IPS-20b (cell line): ENCODE data around the gene SLC9A6.

Experiments used
- H3K27ac ChIP-seq: one replicate; pipeline ENCODE4 v1.5.1; 2013; ENCODE audit warnings: low read length
- H3K27me3 ChIP-seq: 2 replicates; pipeline ENCODE4 v1.6.1; 2013; ENCODE audit warnings: mild to moderate bottlenecking, low read length, inconsistent platforms; ENCODE audit not compliant: insufficient read depth
- H3K36me3 ChIP-seq: 2 replicates; pipeline ENCODE4 v1.6.1; 2013; ENCODE audit warnings: low read depth, mild to moderate bottlenecking, inconsistent platforms, low read length, moderate library complexity; ENCODE audit not compliant: insufficient read depth
- H3K4me1 ChIP-seq: 2 replicates; pipeline ENCODE4 v1.6.1; 2013; ENCODE audit warnings: mild to moderate bottlenecking, control low read depth, inconsistent platforms, low read length, moderate library complexity; ENCODE audit not compliant: insufficient read depth
- H3K4me3 ChIP-seq: 2 replicates; pipeline ENCODE4 v1.5.1; 2013; ENCODE audit warnings: mild to moderate bottlenecking, low read length, inconsistent platforms
- H3K9ac ChIP-seq: 2 replicates; pipeline ENCODE4 v1.6.1; 2013; ENCODE audit warnings: low read depth, mild to moderate bottlenecking, inconsistent platforms, low read length, moderate library complexity
- H3K9me3 ChIP-seq: 2 replicates; pipeline ENCODE4 v1.6.1; 2013; ENCODE audit warnings: mild to moderate bottlenecking, low read depth, low read length, inconsistent platforms; ENCODE audit not compliant: insufficient read depth

SLC9A6 gene

GRCh38 chrX:135984256-135984655 is 979 bp upstream of the SLC9A6 start:
- Histone ChIP-seq H3K9me3 (no peaks in the 10 kb centered on the region), H3K4me3 (peak overlapping the region; percentile 83)

GRCh38 chrX:135984791-135985156 is 461 bp upstream of the SLC9A6 start:
- H3K27me3 ChIP-seq = no peaks in the 10 kb centered on the region
- H3K27ac ChIP-seq = peak overlapping the region; percentile 12

More at GRCh38 chrX:135984256-135984655, 979 bp upstream of the SLC9A6 start:
- Histone ChIP-seq H3K36me3 (no peaks in the 10 kb centered on the region), H3K9ac (peak overlapping the region; percentile 78; the same call in 1 of the 2 replicates), H3K27me3 (no peaks in the 10 kb centered on the region), H3K27ac (peak overlapping the region; percentile 12), H3K4me1 (peaks cover 3% of the 10 kb centered on the region; the same call in 1 of the 2 replicates)

GRCh38 chrX:135985973-135986310 is 707 bp downstream of the SLC9A6 start:
- Histone ChIP-seq H3K27me3 (no peaks in the 10 kb centered on the region), H3K4me3 (peak overlapping the region; percentile 83), H3K36me3 (no peaks in the 10 kb centered on the region), H3K27ac (no peak overlapping the region), H3K4me1 (peaks cover 3% of the 10 kb centered on the region; the same call in 1 of the 2 replicates), H3K9me3 (no peaks in the 10 kb centered on the region), H3K9ac (peak overlapping the region; percentile 79; the same call in 1 of the 2 replicates)

More at GRCh38 chrX:135984791-135985156, 461 bp upstream of the SLC9A6 start:
- Histone ChIP-seq H3K4me1 (peaks cover 3% of the 10 kb centered on the region; the same call in 1 of the 2 replicates), H3K9me3 (no peaks in the 10 kb centered on the region), H3K36me3 (no peaks in the 10 kb centered on the region), H3K9ac (peak overlapping the region; percentile 78; the same call in 1 of the 2 replicates), H3K4me3 (peak overlapping the region; percentile 83)

- Histone ChIP-seq H3K27me3 (no peaks in the 10 kb centered on the region), H3K27ac (no peak overlapping the region), H3K4me3 (no peak overlapping the region), H3K36me3 (no peaks in the 10 kb centered on the region), H3K9ac (no peak overlapping the region), H3K4me1 (peaks cover 3% of the 10 kb centered on the region; the same call in 1 of the 2 replicates), H3K9me3 (no peaks in the 10 kb centered on the region)
Measured at GRCh38 chrX:135988245-135988644, 3.0 kb downstream of the SLC9A6 start.

- Histone ChIP-seq H3K9me3 (no peaks in the 10 kb centered on the region), H3K4me3 (no peak overlapping the region), H3K36me3 (peaks cover 25% of the 10 kb centered on the region; the same call in 1 of the 2 replicates), H3K27ac (no peak overlapping the region), H3K27me3 (no peaks in the 10 kb centered on the region), H3K4me1 (no peaks in the 10 kb centered on the region), H3K9ac (no peak overlapping the region)
Measured at GRCh38 chrX:136015016-136015415, 29.8 kb downstream of the SLC9A6 start.

GRCh38 chrX:136016881-136017280 is 31.6 kb downstream of the SLC9A6 start:
- H3K27me3 ChIP-seq = no peaks in the 10 kb centered on the region
- H3K4me3 ChIP-seq = no peak overlapping the region
- no peak overlapping the region for H3K27ac ChIP-seq
- no peaks in the 10 kb centered on the region for H3K9me3 ChIP-seq
- no peak overlapping the region for H3K9ac ChIP-seq
- no peaks in the 10 kb centered on the region for H3K4me1 ChIP-seq
- H3K36me3 ChIP-seq = peaks cover 25% of the 10 kb centered on the region; the same call in 1 of the 2 replicates

- Histone ChIP-seq H3K36me3 (peaks cover 16% of the 10 kb centered on the region; the same call in 1 of the 2 replicates), H3K9ac (no peak overlapping the region), H3K4me3 (no peak overlapping the region), H3K9me3 (no peaks in the 10 kb centered on the region), H3K4me1 (no peaks in the 10 kb centered on the region), H3K27ac (no peak overlapping the region), H3K27me3 (no peaks in the 10 kb centered on the region)
Measured at GRCh38 chrX:136019226-136019625, 34.0 kb downstream of the SLC9A6 start.

- H3K27me3 ChIP-seq = no peaks in the 10 kb centered on the region
- no peaks in the 10 kb centered on the region for H3K9me3 ChIP-seq
- H3K9ac ChIP-seq = no peak overlapping the region
- H3K27ac ChIP-seq = no peak overlapping the region
- H3K4me3 ChIP-seq = no peak overlapping the region
- H3K36me3 ChIP-seq = peaks cover 16% of the 10 kb centered on the region; the same call in 1 of the 2 replicates
- H3K4me1 ChIP-seq = no peaks in the 10 kb centered on the region
Measured at GRCh38 chrX:136021160-136021559, 35.9 kb downstream of the SLC9A6 start.

GRCh38 chrX:136021903-136022302 is 36.7 kb downstream of the SLC9A6 start:
- Histone ChIP-seq H3K27ac (no peak overlapping the region), H3K36me3 (peaks cover 16% of the 10 kb centered on the region; the same call in 1 of the 2 replicates), H3K27me3 (no peaks in the 10 kb centered on the region), H3K4me1 (no peaks in the 10 kb centered on the region), H3K9ac (no peak overlapping the region), H3K9me3 (no peaks in the 10 kb centered on the region), H3K4me3 (no peak overlapping the region)

GRCh38 chrX:136025091-136025490 is 39.9 kb downstream of the SLC9A6 start:
- H3K9me3 ChIP-seq = no peaks in the 10 kb centered on the region
- no peak overlapping the region for H3K27ac ChIP-seq
- H3K27me3 ChIP-seq = no peaks in the 10 kb centered on the region
- H3K4me1 ChIP-seq = no peaks in the 10 kb centered on the region
- H3K36me3 ChIP-seq = peaks cover 9% of the 10 kb centered on the region; the same call in 1 of the 2 replicates
- H3K4me3 ChIP-seq = no peak overlapping the region
- H3K9ac ChIP-seq = no peak overlapping the region

GRCh38 chrX:136028383-136028984 is 43.2 kb downstream of the SLC9A6 start:
- Histone ChIP-seq H3K36me3 (peaks cover 15% of the 10 kb centered on the region; the same call in 1 of the 2 replicates), H3K27me3 (no peaks in the 10 kb centered on the region), H3K4me1 (no peaks in the 10 kb centered on the region), H3K9me3 (no peaks in the 10 kb centered on the region), H3K9ac (no peak overlapping the region), H3K27ac (no peak overlapping the region), H3K4me3 (no peak overlapping the region)

GRCh38 chrX:136029766-136030165 is 44.5 kb downstream of the SLC9A6 start:
- Histone ChIP-seq H3K27me3 (no peaks in the 10 kb centered on the region), H3K4me1 (no peaks in the 10 kb centered on the region), H3K9me3 (no peaks in the 10 kb centered on the region), H3K36me3 (peaks cover 13% of the 10 kb centered on the region; the same call in 1 of the 2 replicates), H3K9ac (no peak overlapping the region), H3K4me3 (no peak overlapping the region), H3K27ac (no peak overlapping the region)
